IPS-15b (cell line): ENCODE measurements around the gene ODAPH.
"Not testable (repeated sequence)": the region's sequence is repeated elsewhere in the genome, so short reads cannot be mapped to it uniquely, and the experiment has no call there.

Experiments used
- H3K27me3 ChIP-seq: one replicate; pipeline ENCODE4 v1.6.1; 2013; ENCODE audit warnings: low read length; ENCODE audit not compliant: control insufficient read depth, insufficient read depth
- H3K36me3 ChIP-seq: one replicate; pipeline ENCODE4 v1.6.1; 2013; ENCODE audit warnings: low read length; ENCODE audit not compliant: control insufficient read depth, insufficient read depth
- H3K4me1 ChIP-seq: one replicate; pipeline ENCODE4 v1.6.1; 2013; ENCODE audit warnings: mild to moderate bottlenecking, low read length; ENCODE audit not compliant: control insufficient read depth, insufficient read depth
- H3K4me3 ChIP-seq: one replicate; pipeline ENCODE4 v1.5.1; 2013; ENCODE audit warnings: low read depth, low read length
- H3K9ac ChIP-seq: one replicate; pipeline ENCODE4 v1.6.1; 2013; ENCODE audit warnings: low read depth, mild to moderate bottlenecking, low read length
- H3K9me3 ChIP-seq: one replicate; pipeline ENCODE4 v1.6.1; 2013; ENCODE audit warnings: mild to moderate bottlenecking, low read length; ENCODE audit not compliant: control insufficient read depth, insufficient read depth

The ODAPH gene, protein sequence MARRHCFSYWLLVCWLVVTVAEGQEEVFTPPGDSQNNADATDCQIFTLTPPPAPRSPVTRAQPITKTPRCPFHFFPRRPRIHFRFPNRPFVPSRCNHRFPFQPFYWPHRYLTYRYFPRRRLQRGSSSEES

DNA sequence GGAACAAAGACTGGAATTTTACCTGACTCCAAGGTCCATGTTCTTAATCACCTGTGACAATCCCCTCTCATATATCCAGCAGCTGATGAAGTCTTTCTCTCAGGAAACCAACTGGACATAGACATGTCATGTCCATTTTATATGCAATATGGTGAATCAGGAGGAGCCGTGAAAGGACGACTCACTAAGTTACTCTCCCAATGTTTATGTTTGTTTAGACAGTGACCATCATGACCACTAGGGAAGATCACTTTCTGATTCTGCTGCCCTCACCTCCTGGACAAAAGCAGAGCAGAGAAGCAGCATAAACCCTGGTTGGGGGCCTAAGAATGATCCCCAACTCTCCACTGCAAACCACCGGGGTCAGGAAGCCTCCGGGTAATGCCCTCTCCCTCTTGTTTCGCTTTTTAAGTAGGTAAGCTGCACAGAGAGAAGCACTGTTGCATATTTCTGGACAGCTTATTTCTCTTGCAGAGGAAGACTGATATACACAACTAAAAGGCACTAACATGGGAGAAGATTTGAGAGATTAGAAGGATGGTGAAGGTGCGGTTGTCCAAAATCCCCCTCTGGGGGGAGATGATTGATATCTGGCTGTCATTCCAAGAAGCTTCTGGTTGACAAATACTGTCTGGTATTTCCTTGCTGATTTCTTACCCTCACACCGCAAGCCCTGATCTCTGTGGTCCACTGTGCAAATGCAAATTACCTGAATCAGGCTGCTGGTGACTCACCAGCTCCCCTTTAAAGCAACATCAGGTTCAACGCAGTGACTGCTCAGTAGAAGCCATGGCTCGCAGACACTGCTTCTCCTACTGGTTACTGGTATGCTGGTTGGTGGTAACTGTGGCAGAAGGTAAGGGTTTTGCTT lies at the start of gene ODAPH:
Gene ODAPH (plus strand): TSS at position 773 of the 871 bp plus-strand sequence. CDS start 17 bp downstream, at position 790.
- Histone ChIP-seq H3K9me3 (no peaks in the 10 kb centered on the region), H3K4me1 (no peaks in the 10 kb centered on the region), H3K9ac (no peak within 1 kb of the TSS), H3K27me3 (no peaks in the 10 kb centered on the region), H3K4me3 (no peak within 1 kb of the TSS), H3K36me3 (no peaks in the 10 kb centered on the region)

DNA sequence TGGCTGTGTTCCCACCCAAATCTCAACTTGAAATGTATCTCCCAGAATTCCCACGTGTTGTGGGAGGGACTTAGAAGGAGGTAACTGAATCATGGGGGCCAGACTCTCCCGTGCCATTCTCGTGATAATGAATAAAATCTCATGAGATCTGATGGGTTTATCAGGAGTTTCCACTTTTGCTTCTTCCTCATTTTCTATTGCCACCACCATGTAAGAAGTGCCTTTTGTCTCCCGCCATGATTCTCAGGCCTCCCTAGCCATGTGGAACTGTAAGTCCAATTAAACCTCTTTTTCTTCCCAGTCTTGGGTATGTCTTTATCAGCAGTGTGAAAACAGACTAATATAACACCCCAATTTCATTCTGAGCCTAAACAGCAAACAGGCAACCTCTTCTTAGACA lies 46.3 kb upstream of the ODAPH start:
- not testable (repeated sequence) for H3K9ac ChIP-seq, H3K9me3 ChIP-seq, H3K4me3 ChIP-seq, H3K27me3 ChIP-seq, H3K36me3 ChIP-seq
- peaks cover 18% of the 10 kb centered on the region for H3K4me1 ChIP-seq

DNA sequence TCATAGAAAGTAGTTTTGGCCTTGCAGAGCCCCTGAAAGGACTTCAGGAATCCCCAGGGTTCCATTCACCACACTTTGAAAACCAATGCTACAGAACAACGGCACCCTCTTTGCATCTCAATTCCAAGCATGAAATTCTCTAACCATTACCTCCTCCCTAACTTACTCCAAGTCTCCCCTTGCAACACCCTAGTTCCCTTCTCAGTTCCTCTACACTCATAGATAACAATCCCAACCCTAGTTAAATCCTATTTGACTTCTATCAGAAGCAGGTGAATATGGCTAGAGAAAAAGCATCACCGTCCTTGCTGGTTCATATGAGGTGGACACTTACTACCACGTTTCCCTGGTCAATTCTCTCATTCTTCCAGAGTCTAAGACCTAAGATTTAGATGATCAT lies 44.0 kb upstream of the ODAPH start:
- no peaks in the 10 kb centered on the region for H3K36me3 ChIP-seq
- H3K9ac ChIP-seq, result no peak overlapping the region
- peak overlapping the region; percentile 30 for H3K4me3 ChIP-seq

DNA sequence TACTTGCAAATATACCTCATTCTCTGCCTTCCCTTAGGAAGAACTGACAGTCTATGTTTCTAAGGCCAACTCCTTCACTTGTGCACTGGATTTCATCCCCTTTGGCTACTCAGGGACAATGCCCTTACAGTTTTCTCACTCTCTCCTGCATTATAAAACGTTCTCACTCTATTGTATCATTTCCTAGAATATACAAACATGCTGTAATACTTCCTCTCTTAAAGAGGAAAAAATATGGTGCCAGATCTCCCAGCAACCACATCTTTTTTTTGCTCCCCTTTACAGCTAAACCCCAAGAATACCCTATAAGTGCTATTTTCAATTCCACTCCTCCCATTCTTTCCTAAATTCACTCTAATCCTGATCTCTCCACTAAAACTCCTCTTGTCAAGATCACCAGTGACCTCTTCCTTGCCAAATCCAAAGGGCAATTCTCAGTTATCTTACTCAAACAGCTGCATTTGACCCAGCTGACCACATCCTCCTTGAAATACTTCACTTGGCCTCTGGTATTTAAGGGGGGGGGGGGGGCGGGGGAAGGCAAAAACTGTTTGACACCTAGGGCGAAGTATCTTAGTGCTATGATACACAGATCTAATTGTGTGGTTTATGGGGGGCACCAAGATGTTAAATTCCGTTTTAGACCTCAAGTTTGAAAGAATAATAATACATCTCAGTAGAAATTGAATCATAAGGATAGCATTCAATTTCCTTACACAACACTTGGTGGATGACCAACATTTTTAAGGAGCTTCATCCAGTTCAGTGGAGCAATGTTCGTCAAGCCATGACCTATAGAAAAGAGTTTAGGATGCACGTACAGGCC lies 43.3 kb upstream of the ODAPH start:
- Histone ChIP-seq H3K9me3 (no peaks in the 10 kb centered on the region), H3K36me3 (no peaks in the 10 kb centered on the region), H3K4me1 (peaks cover 18% of the 10 kb centered on the region), H3K9ac (no peak overlapping the region), H3K4me3 (peak overlapping the region; percentile 95), H3K27me3 (no peaks in the 10 kb centered on the region)

More for the DNA sequence above, 44.0 kb upstream of the ODAPH start:
- Histone ChIP-seq H3K9me3 (no peaks in the 10 kb centered on the region), H3K27me3 (no peaks in the 10 kb centered on the region), H3K4me1 (peaks cover 18% of the 10 kb centered on the region)

DNA sequence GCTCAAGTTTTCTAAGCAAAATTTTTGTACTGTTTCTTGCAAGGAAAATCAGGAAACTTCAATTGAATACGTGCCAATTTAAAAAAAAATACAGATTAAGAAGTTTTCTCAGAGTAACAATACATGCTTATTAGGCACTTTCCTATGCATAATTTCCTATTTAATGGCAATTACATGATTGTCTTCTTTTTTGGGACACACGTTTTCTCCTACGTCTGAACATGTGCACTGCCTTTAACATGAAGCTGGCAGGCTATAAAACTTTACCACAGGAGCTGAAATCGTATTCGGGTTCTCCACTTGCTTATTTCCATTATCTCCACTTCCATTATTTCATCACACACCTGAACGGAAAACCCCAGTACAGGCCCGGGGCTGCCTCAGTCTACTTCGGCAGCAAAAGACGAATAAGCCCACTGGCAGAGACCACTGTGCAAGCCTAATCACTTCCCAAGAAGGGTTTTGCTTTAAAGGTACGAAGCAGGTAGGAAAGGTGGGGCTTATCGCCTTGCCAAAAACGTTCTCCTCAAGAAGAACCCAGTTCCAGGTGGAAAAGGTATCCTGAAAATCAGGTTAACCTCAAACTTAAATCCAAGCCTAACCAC lies 42.2 kb upstream of the ODAPH start:
- H3K9me3 ChIP-seq, result no peaks in the 10 kb centered on the region
- no peaks in the 10 kb centered on the region for H3K27me3 ChIP-seq
- H3K4me3 ChIP-seq, result peak overlapping the region; percentile 95
- peak overlapping the region; percentile 94 for H3K9ac ChIP-seq
- no peaks in the 10 kb centered on the region for H3K36me3 ChIP-seq
- H3K4me1 ChIP-seq, result peaks cover 18% of the 10 kb centered on the region

DNA sequence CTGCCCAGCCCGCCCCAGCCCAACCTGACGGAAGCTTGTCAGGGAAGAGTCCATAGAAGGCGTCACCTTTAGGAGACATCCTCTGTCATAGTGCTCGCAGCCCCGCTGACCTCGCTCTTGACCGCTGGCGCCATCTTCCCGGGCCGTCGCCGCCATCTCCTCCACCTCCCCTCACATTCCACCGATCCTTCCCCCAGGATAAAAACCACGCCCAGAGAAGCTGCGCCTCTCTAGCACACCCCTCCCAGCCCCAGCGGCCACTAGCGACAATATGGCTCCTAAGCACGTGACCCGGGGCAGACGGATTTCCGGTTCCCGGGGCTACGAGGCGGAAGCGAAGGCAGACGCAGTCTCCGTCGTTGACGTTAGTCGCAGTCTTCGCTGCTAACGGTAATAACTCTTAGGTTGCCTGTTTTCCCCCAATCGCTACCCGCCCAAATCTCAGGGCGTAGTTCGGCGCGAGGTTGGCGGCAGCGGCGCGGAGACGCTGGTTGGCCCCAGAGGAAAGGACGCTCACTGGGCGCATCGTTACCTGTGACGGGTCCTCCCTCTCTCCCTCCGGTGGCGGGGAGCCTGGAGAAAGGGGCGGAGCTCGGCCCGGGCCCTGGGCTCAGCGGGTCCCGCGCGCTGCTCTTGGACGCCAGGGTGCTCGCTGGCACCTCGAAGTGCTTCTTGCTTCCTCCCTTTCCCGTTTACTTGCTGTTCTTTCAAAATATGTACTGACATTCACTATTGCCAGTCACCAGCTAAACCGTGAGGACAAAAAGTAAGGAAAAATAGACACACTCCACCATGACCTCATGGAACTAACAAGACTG lies 41.5 kb upstream of the ODAPH start, which contains the start of the genes RCHY1 and THAP6:
Gene RCHY1 (minus strand): TSS at position 273 of the 818 bp plus-strand sequence. CDS start 117 bp downstream, at position 156.
Gene THAP6 (plus strand): TSS at position 343 of the 818 bp plus-strand sequence. CDS start 980 bp downstream, outside the sequence.
- Histone ChIP-seq H3K9me3 (no peaks in the 10 kb centered on the region), H3K9ac (peak within 1 kb of the TSS; percentile 94), H3K4me3 (peak within 1 kb of the TSS; percentile 95), H3K36me3 (no peaks in the 10 kb centered on the region), H3K4me1 (peaks cover 18% of the 10 kb centered on the region), H3K27me3 (no peaks in the 10 kb centered on the region)

DNA sequence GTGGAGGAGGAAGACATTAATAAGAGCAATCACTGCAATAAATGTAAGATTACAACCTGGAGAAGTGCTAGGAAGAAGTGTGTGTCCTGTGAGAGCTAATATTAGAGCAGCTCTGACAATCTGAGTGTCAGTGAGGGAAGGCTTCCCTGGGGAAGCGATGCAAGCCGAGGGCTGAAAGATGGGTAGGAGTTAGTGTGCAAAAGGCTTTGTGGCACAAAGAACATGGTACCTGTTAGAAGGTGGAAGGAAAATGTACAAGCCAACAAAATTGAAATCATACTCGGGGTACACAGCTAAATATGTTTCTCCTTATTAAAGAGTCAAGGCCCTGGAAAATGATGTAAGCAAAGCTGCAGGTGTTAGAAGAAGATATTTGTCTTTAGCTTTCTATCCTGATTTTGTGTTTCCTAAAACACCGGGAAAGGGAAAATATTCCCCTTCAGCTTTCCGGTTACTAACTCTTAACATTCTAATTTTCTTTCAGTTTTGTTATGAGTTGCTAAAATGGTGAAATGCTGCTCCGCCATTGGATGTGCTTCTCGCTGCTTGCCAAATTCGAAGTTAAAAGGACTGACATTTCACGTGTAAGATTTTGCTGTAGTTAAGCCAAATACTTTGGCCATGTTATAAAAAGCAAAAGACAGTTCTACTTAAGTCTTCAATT lies 40.8 kb upstream of the ODAPH start:
- Histone ChIP-seq H3K4me3 (peak overlapping the region; percentile 95), H3K4me1 (peaks cover 18% of the 10 kb centered on the region), H3K36me3 (no peaks in the 10 kb centered on the region), H3K27me3 (no peaks in the 10 kb centered on the region), H3K9ac (peak overlapping the region; percentile 50), H3K9me3 (no peaks in the 10 kb centered on the region)

DNA sequence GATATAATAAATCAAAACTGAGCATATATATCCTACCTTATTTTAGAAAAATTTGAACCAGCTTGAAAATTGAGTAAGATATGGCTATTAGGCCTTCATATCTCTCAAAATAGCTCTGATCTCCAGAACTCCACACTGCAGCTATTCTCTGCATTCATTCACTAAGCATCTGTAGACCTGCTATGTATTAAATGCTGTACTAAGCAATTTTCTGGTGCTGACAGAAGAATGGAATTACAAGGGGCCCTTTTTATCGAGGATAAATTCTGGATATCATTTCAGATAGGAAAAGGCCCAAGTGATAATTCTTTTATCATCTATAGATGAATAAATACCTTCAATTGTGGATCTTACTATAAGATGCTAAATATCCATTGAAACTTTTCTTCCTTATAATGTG lies 39.7 kb upstream of the ODAPH start:
- Histone ChIP-seq H3K4me1 (peaks cover 18% of the 10 kb centered on the region), H3K4me3 (no peak overlapping the region), H3K9me3 (no peaks in the 10 kb centered on the region), H3K9ac (no peak overlapping the region), H3K27me3 (no peaks in the 10 kb centered on the region), H3K36me3 (no peaks in the 10 kb centered on the region)

DNA sequence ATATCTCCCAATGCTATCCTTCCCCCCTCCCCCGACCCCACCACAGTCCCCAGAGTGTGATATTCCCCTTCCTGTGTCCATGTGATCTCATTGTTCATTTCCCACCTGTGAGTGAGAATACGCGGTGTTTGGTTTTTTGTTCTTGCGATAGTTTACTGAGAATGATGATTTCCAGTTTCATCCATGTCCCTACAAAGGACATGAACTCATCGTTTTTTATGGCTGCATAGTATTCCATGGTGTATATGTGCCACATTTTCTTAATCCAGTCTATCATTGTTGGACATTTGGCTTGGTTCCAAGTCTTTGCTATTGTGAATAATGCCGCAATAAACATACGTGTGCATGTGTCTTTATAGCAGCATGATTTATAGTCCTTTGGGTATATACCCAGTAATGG lies 36.4 kb upstream of the ODAPH start:
- not testable (repeated sequence) for H3K9ac ChIP-seq, H3K4me1 ChIP-seq, H3K4me3 ChIP-seq, H3K9me3 ChIP-seq, H3K27me3 ChIP-seq, H3K36me3 ChIP-seq

DNA sequence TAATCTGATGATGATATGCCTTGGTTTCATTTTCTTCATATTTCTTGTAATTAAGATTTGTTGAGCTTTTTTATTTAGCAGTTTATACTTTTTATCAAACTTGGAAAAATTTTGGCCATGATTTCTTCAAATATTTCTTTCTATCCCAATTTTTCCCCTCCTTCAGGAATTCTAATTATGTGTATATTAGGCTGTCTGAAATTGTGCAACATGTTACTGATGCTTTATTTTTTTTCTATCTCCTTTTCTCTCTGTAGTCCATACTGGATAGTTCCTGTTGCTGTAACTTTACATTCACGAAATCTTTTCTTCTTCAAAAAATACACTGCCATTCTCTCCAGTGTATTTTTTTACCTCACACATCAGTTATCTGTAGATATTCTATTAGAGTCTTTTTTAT lies 30.8 kb upstream of the ODAPH start:
- Histone ChIP-seq H3K9ac (no peak overlapping the region), H3K36me3 (no peaks in the 10 kb centered on the region), H3K4me3 (no peak overlapping the region), H3K4me1 (no peaks in the 10 kb centered on the region), H3K9me3 (no peaks in the 10 kb centered on the region), H3K27me3 (no peaks in the 10 kb centered on the region)
